Suprapubic skin (tissue), 4 donors: ENCODE data around the gene FASTKD3. TPM values are rescaled to one million over a fixed set of nuclear protein-coding genes. Genes with fewer than 3 reads are reported as not detected.

ENCODE experiments used
- DNase-seq, 2 donors: peaks; one replicate each; pipeline ENCODE4 v3.0.0-alpha.2; 2019; ENCODE audit warnings: low spot score in 2 of 2
- H3K27ac ChIP-seq: fragments of 200-600 bp; sonication (generic); one replicate; pipeline ENCODE4 v1.5.1; 2019
- H3K27me3 ChIP-seq: fragments of 200-600 bp; sonication (generic); one replicate; pipeline ENCODE4 v1.5.1; 2019
- H3K36me3 ChIP-seq: fragments of 200-600 bp; sonication (generic); one replicate; pipeline ENCODE4 v1.5.1; 2019
- H3K4me1 ChIP-seq: fragments of 200-600 bp; sonication (generic); one replicate; pipeline ENCODE4 v1.5.1; 2019
- H3K4me3 ChIP-seq: fragments of 200-600 bp; sonication (generic); one replicate; pipeline ENCODE4 v1.5.1; 2019; ENCODE audit warnings: mild to moderate bottlenecking
- H3K9me3 ChIP-seq: fragments of 200-600 bp; sonication (generic); one replicate; pipeline ENCODE4 v1.5.1; 2019
- EP300 ChIP-seq: sonication (generic); formaldehyde crosslinking; IDR thresholded peaks from one replicate; pipeline ENCODE4 v1.6.1; 2017; ENCODE audit warnings: antibody characterized with exemption
- POLR2A ChIP-seq, 2 donors: fragments of 450-650 bp; IDR thresholded peaks; one replicate each; pipeline ENCODE4 v1.6.1; 2017; ENCODE audit warnings: antibody characterized with exemption in 2 of 2, mild to moderate bottlenecking in 2 of 2, moderate library complexity in 2 of 2
- POLR2AphosphoS5 ChIP-seq, 3 donors: sonication (generic); formaldehyde crosslinking; IDR thresholded peaks; one replicate each; pipeline ENCODE4 v1.6.1; 2017; ENCODE audit warnings: antibody characterized with exemption in 3 of 3
- WGBS: methylation state at CpG from one replicate; pipeline ENCODE4 v1.1.5; 2018; 5-methylcytosine and 5-hydroxymethylcytosine counted together
- total RNA-seq, 4 donors: library from RNA; depleted of rRNA; stranded (reverse); fragments of >200 nt; gene quantifications; one replicate each; pipeline ENCODE4 v1.1.0, GENCODE V29; 2016
- TF ChIP-seq, protein P1 (sequence below), 2 donors: fragments of 200-600 bp in 1 of 2; fragments of 450-650 bp in 1 of 2; sonication (generic) in 1 of 2; IDR thresholded peaks; one replicate each; pipeline ENCODE4 v1.5.1; 2016 to 2019; ENCODE audit warnings: antibody characterized with exemption in 2 of 2, mild to moderate bottlenecking in 1 of 2, moderate library complexity in 1 of 2

FASTKD3 gene
- total RNA-seq, 4 donors from 2014 or later: 7.6 to 13.7 (median 10.1) TPM

DNA sequence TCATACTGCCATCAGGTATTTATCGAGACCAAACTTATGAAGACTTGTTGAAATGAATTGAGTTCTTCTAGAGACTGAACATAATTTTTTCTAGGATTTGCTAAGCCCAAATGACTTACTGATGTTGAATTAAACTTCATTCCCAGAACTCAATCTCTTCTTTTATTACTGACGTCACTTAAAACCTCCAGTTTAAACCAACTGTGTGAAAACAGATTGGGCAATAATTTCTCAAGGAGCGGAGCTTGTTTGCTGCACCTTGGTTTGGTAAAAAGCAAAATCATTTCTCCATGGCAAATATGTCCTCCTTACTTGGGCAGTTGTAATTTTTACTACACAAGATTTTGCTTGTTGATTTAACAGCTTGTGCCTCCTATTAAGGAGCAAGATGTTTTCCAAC is 55.3 kb downstream of the FASTKD3 start:
- Histone ChIP-seq H3K27ac (no peak overlapping the region), H3K36me3 (no peaks in the 10 kb centered on the region), H3K4me1 (peaks cover 7% of the 10 kb centered on the region), H3K4me3 (no peak overlapping the region), H3K27me3 (no peaks in the 10 kb centered on the region), H3K9me3 (no peaks in the 10 kb centered on the region)
- WGBS: 81% methylated on average over 3 of the region's 3 CpGs
- DNase-seq: no peak
- TF ChIP-seq, protein P1, sequence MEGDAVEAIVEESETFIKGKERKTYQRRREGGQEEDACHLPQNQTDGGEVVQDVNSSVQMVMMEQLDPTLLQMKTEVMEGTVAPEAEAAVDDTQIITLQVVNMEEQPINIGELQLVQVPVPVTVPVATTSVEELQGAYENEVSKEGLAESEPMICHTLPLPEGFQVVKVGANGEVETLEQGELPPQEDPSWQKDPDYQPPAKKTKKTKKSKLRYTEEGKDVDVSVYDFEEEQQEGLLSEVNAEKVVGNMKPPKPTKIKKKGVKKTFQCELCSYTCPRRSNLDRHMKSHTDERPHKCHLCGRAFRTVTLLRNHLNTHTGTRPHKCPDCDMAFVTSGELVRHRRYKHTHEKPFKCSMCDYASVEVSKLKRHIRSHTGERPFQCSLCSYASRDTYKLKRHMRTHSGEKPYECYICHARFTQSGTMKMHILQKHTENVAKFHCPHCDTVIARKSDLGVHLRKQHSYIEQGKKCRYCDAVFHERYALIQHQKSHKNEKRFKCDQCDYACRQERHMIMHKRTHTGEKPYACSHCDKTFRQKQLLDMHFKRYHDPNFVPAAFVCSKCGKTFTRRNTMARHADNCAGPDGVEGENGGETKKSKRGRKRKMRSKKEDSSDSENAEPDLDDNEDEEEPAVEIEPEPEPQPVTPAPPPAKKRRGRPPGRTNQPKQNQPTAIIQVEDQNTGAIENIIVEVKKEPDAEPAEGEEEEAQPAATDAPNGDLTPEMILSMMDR (IDR thresholded peaks at IDR 0.05): no peak
- TF ChIP-seq EP300: no peak
- no peak for TF ChIP-seq POLR2A (IDR thresholded peaks at IDR 0.05)
- TF ChIP-seq POLR2AphosphoS5 (IDR thresholded peaks at IDR 0.05): no peak

DNA sequence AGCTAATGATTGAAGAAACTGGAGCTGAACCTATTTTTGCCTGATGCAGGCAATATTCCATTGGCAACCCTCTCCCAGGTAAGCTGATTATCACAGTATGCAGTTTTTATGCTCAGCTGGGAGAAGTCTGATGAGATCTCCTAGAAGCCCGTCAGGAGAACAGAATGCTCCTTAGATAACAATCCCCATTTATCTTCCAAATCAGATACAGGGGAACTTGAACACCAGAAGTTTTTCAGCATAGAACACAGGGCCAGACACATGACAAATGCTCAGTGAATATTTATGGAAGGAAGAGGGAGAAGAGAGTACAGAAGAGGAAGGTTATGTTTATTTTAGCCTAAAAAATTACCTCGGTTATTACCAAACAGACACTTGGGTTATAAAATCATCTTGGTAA is 55.8 kb downstream of the FASTKD3 start:
- no peak for DNase-seq
- Histone ChIP-seq H3K4me1 (peaks cover 7% of the 10 kb centered on the region), H3K36me3 (no peaks in the 10 kb centered on the region), H3K4me3 (no peak overlapping the region), H3K27me3 (no peaks in the 10 kb centered on the region), H3K9me3 (no peaks in the 10 kb centered on the region), H3K27ac (no peak overlapping the region)
- 79% methylated on average over 2 of the region's 2 CpGs for WGBS
- TF ChIP-seq, protein P1 (IDR thresholded peaks at IDR 0.05): no peak
- TF ChIP-seq EP300: no peak
- TF ChIP-seq POLR2A (IDR thresholded peaks at IDR 0.05): no peak
- TF ChIP-seq POLR2AphosphoS5 (IDR thresholded peaks at IDR 0.05): no peak

DNA sequence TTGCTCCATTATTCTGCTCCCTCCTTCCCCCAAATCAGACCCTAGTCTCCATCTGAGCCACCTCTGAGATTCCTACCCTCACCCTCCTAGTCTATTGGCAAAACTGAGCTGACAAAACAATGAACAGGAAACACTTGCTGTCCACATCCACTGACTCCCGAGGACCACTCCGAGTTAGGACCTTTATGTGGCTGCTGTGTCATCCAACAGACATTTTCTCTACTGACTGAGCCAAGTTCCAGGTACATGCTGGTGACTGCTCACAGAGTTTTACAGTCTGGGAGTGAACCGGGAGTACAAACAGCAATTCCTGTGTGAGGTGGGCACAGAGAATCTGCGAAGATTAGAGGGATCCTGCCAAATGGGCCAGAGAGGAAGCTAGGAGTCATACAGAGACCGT is 57.1 kb downstream of the FASTKD3 start:
- TF ChIP-seq POLR2A (IDR thresholded peaks at IDR 0.05) (no peak), POLR2AphosphoS5 (IDR thresholded peaks at IDR 0.05) (no peak), EP300 (no peak)
- TF ChIP-seq, protein P1 (IDR thresholded peaks at IDR 0.05): no peak
- Histone ChIP-seq H3K4me3 (no peak overlapping the region), H3K9me3 (no peaks in the 10 kb centered on the region), H3K27me3 (no peaks in the 10 kb centered on the region), H3K4me1 (peaks cover 7% of the 10 kb centered on the region), H3K27ac (no peak overlapping the region), H3K36me3 (no peaks in the 10 kb centered on the region)
- WGBS: 74% methylated on average over 5 of the region's 5 CpGs
- no peak for DNase-seq

Other genes with a start within 250 kb of the FASTKD3 start
- 1 to 10 TPM in 1 of 4 donors, not detected in 3; 1.4 TPM for gene CFAP90, start 17.9 kb downstream of the FASTKD3 start, total RNA-seq
- gene MTRR, start 117 bp upstream of the FASTKD3 start, total RNA-seq: 10 to 100 TPM; 33.5 to 51.2 (median 38.4) TPM